GM06990 (cell line): Measurements from ENCODE around the gene PGC.

Source experiments
- DNase-seq: peaks from one replicate; pipeline ENCODE4 v3.0.0-alpha.2; 2011; ENCODE audit not compliant: insufficient read length; ENCODE audit errors: extremely low read depth
- H3K27me3 ChIP-seq: replicated peaks from 2 replicates; pipeline ENCODE4 v1.6.0; 2011; ENCODE audit warnings: low read length; ENCODE audit not compliant: control insufficient read depth, insufficient read depth
- H3K36me3 ChIP-seq: 2 replicates; pipeline ENCODE4 v1.5.1; 2011; ENCODE audit warnings: low read length; ENCODE audit not compliant: control insufficient read depth, insufficient read depth
- H3K4me3 ChIP-seq: replicated peaks from 2 replicates; pipeline ENCODE4 v1.5.1; 2011; ENCODE audit warnings: low read depth, mild to moderate bottlenecking, control low read depth, low read length
- TF ChIP-seq, protein P1 (sequence below): IDR thresholded peaks from 2 replicates; pipeline ENCODE4 v1.5.1; 2011; ENCODE audit warnings: low read length, control low read depth, mild to moderate bottlenecking, inconsistent platforms; ENCODE audit not compliant: insufficient read depth, poor library complexity, severe bottlenecking

PGC gene

DNA sequence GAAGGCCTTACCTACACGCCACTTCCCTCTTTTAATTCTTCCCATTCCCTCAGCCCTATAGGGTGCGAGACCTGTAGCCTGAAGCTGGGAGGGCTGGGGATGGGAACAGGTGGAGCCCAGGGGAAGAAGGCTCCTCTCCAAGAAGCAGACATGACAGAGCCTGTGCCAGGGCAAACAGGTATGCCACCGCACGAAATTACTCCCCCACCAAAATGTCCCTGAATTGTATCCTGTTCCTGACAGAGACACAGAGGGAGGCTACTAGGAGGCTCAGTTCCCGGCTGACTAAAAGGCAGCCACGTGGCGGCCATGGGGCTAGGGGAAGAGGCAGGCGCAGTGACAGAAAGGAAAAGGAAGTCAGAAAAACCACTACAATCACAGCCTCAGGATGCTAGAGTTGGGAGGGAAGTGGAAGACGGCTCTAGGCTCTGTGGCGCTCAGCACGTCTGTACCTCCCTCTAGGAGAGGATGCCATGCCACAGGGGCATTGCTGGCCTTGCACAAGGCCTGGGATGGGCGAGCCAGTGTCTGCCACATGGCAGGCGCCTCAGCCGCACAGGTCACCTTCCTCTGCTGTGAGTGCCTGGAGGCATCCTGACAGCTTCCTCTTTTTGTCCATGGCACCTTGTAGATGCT, 39.5 kb downstream of the PGC start:
- Histone ChIP-seq H3K36me3 (peaks cover 14% of the 10 kb centered on the region), H3K27me3 (no peaks in the 10 kb centered on the region), H3K4me3 (peak overlapping the region; percentile 40)
- peak; percentile 72 for DNase-seq
- TF ChIP-seq, protein P1, sequence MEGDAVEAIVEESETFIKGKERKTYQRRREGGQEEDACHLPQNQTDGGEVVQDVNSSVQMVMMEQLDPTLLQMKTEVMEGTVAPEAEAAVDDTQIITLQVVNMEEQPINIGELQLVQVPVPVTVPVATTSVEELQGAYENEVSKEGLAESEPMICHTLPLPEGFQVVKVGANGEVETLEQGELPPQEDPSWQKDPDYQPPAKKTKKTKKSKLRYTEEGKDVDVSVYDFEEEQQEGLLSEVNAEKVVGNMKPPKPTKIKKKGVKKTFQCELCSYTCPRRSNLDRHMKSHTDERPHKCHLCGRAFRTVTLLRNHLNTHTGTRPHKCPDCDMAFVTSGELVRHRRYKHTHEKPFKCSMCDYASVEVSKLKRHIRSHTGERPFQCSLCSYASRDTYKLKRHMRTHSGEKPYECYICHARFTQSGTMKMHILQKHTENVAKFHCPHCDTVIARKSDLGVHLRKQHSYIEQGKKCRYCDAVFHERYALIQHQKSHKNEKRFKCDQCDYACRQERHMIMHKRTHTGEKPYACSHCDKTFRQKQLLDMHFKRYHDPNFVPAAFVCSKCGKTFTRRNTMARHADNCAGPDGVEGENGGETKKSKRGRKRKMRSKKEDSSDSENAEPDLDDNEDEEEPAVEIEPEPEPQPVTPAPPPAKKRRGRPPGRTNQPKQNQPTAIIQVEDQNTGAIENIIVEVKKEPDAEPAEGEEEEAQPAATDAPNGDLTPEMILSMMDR = no peak

DNA sequence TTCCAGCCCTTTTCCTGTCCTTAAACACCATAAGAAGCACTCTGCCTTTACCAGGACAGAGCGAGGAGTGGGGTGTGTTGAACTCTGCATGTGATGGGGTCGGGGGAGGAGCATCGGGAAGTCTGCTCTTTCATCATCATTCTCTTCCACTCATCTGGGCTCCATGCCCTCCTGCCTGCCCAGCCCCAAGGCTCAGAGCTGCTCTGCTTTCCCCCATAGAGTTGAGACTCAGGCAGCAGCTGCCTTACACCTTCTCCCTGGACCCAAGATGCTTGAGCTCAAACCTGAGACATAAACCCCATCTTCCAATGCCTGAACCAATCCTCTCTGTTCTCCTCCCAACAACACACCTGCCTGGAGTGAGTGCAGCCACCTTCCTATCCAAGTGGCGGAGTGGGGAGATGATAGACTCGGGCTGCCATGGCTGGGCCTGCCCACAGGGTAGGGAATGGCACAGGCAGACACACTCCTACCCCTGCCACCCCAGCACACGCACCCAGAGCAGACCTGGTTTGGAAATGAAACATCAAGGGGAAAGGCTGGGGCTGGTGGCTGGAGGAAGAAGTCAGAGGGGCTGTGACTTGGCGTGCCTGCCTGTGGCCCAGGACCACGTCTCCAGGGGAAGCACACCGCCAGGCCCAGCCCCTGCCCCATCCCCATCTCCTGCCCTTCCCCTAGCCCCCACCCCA, 40.2 kb downstream of the PGC start:
- Histone ChIP-seq H3K4me3 (peak overlapping the region; percentile 52), H3K36me3 (peaks cover 16% of the 10 kb centered on the region), H3K27me3 (no peaks in the 10 kb centered on the region)
- no peak for DNase-seq
- TF ChIP-seq, protein P1 = no peak

DNA sequence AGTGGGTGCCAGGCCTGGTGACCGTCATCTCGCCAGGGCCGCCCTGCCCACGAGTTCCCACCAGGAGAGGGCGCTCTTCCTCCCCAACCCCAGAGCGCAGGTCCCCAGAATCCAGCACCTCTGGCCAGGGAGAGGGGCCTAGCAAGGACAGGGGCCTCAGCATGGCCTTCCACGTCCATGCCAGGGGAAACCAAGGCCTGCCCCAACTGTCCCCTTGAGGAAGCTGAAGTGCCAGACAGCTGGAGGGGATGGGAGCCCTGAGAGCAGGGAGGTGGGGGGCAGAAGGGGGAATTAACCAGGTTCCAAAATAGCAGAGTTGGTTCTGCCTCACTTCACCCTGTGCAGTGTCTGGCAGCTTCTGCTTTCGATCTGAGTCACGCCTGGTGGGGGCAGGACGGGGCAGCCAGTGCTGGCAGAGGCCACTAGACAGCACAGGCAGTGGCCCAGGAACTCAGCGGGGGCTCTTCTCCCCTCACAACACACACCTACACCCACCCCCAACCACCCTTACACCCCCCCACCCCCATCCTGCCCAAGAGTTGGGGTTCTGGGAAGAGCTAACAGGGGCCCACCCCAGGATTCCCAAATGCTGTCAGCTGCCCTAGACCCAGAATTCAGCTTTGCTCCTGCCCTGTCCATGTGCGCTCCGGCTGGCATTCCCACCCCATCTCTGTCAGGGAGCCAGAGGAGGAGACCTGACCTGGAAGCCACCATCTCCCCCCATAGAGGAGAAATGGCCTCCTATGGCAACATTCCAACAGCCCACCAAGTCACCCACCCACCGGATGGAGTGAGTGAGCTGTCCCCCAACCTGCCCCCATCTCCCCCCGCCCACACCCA, 41.0 kb downstream of the PGC start:
- peak; percentile 88 for DNase-seq
- TF ChIP-seq, protein P1 = peak; percentile 96
- H3K36me3 ChIP-seq = peaks cover 13% of the 10 kb centered on the region
- H3K4me3 ChIP-seq = peak overlapping the region; percentile 77
- no peaks in the 10 kb centered on the region for H3K27me3 ChIP-seq

DNA sequence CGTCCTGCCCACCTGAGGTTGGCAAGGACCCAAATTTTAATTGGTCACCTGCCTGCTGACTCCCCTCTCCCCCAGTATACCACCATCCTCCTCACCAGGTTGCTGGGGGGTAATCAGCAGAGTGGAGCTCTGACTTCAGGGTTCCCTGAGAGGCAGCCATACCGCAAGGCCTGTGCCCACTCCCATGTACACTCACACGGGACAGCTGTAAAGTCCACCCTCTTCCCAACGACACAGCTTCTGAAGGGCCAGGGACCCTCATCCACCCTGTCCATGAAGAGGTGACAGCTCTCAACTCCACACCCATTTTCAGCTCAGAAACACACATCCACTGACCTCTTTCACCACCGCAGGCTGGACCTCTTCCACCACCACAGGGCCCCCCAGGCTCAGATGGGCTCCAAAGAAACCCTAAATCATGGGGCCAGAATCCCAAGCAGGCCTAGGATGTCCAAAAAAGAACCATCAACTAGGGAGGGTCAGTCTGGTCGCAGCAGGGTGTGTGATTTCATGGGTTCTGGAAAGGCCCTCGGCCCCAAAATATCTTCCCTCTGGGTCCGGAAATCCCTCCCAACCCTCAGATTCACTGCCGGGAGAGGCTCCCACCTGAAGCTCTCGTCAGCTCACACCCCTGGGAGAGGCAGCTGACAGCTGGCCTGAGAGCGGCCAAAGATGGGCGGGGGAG, 41.7 kb downstream of the PGC start:
- Histone ChIP-seq H3K36me3 (peaks cover 18% of the 10 kb centered on the region), H3K4me3 (peak overlapping the region; percentile 77), H3K27me3 (no peaks in the 10 kb centered on the region)
- TF ChIP-seq, protein P1 = no peak
- no peak for DNase-seq

DNA sequence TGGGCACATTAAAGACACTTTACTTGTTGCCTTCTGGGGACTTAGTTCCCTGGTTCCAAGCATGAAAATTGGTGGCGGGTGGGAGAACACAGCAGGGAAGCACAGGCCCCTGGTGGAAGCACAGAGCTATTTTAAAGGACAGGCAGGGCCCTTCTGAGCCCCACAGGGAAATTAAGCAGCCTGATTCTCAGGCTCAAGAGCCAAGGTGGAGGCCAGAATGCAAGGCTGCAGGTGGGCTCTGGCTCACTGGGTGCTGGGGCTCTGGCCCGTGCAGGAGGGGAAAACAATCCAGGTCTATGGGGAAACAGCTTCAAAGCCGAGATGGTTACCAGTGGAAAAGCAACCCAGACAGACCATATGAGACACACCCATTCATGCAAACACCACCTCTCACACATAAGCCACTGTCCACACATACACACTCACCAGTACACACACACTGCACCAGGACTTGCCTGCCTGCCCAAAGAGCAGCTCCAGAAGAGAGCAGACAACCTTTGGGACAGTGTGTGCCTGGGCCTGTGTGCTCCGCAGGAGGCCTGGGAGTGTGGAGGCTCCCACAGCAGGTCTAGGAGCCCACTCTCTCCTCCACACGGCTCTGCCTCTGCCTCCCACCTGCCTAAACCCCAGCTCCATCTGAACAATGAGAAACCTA, 42.4 kb downstream of the PGC start:
- TF ChIP-seq, protein P1 = no peak

More for the DNA sequence above, 42.4 kb downstream of the PGC start:
- Histone ChIP-seq H3K4me3 (peak overlapping the region; percentile 77), H3K27me3 (no peaks in the 10 kb centered on the region), H3K36me3 (peaks cover 18% of the 10 kb centered on the region)
- DNase-seq = no peak
